NCI-H2196 treated with DMSO at 0.1 percent for 48 hours (cell line): Measurements from ENCODE around the gene MDFI.

ENCODE experiments used
- DNase-seq: peaks from one replicate; lab custom pipeline; 2025; ENCODE audit not compliant: unreplicated experiment; lab: John Stamatoyannopoulos, UW

The MDFI gene

GRCh38 chr6:41702089-41702745, 63.9 kb downstream of the MDFI start:
- no peak for DNase-seq

- DNase-seq: no peak
Observed at GRCh38 chr6:41702771-41703494, 64.7 kb downstream of the MDFI start.
